ENCODE measurements around the gene EML6.

Gene EML6

DNA sequence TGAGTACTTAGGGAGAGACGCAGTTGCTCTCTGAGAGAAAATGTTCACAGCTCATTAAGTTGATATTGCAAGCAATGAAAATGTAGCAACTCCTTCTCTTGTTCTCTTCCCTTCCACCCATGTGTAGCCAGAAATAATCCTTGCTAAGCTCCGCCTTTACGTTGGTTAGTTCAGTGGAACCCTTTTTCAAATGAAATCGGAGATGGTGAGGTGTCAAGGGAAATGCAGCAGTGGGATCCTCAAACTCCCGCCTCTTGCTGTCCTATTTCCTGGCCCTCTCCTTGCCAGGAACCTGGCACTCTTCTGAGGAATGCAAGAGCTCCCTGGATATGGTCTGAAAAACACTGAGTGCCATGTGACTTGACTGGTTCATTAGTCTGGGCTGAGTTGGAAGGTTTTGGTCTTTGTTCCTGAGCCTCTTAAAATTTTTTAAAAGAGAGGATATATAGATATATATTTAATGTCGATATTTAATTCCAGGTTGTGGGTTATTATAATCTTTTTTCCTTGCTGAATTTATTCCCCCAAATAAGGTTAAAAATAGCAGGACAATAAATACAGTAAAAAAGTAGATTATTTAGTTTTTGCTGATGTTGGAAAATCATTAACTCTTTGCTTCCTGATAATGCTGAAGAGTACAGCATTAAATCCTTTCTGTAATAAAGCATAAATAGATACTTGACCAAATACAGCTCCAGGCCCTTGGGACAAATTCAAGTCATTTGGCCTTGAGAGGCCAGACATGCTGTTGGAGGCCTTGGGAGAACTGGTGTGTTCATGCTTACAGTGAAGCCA is 116.2 kb downstream of the EML6 start:
- TF ChIP-seq TAF1 (IDR thresholded peaks at IDR 0.05; ENCODE audit: borderline replicate concordance, insufficient read depth, low read length): no peak
- TF ChIP-seq FOXP2 (optimal IDR thresholded peaks at IDR 0.05; ENCODE audit: borderline replicate concordance, extremely low read depth, extremely low read length, insufficient read depth): no peak
- no peak for TF ChIP-seq SIN3A (IDR thresholded peaks at IDR 0.05; ENCODE audit: borderline replicate concordance, insufficient read depth, low read length)
- no peak for TF ChIP-seq POLR2AphosphoS5 (IDR thresholded peaks at IDR 0.05; ENCODE audit: low read depth, low read length)
- TF ChIP-seq, protein P1, sequence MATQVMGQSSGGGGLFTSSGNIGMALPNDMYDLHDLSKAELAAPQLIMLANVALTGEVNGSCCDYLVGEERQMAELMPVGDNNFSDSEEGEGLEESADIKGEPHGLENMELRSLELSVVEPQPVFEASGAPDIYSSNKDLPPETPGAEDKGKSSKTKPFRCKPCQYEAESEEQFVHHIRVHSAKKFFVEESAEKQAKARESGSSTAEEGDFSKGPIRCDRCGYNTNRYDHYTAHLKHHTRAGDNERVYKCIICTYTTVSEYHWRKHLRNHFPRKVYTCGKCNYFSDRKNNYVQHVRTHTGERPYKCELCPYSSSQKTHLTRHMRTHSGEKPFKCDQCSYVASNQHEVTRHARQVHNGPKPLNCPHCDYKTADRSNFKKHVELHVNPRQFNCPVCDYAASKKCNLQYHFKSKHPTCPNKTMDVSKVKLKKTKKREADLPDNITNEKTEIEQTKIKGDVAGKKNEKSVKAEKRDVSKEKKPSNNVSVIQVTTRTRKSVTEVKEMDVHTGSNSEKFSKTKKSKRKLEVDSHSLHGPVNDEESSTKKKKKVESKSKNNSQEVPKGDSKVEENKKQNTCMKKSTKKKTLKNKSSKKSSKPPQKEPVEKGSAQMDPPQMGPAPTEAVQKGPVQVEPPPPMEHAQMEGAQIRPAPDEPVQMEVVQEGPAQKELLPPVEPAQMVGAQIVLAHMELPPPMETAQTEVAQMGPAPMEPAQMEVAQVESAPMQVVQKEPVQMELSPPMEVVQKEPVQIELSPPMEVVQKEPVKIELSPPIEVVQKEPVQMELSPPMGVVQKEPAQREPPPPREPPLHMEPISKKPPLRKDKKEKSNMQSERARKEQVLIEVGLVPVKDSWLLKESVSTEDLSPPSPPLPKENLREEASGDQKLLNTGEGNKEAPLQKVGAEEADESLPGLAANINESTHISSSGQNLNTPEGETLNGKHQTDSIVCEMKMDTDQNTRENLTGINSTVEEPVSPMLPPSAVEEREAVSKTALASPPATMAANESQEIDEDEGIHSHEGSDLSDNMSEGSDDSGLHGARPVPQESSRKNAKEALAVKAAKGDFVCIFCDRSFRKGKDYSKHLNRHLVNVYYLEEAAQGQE (IDR thresholded peaks at IDR 0.05; ENCODE audit: insufficient read depth in 1 of 2, low read depth in 2 of 2, low read length in 2 of 2): no peak

DNA sequence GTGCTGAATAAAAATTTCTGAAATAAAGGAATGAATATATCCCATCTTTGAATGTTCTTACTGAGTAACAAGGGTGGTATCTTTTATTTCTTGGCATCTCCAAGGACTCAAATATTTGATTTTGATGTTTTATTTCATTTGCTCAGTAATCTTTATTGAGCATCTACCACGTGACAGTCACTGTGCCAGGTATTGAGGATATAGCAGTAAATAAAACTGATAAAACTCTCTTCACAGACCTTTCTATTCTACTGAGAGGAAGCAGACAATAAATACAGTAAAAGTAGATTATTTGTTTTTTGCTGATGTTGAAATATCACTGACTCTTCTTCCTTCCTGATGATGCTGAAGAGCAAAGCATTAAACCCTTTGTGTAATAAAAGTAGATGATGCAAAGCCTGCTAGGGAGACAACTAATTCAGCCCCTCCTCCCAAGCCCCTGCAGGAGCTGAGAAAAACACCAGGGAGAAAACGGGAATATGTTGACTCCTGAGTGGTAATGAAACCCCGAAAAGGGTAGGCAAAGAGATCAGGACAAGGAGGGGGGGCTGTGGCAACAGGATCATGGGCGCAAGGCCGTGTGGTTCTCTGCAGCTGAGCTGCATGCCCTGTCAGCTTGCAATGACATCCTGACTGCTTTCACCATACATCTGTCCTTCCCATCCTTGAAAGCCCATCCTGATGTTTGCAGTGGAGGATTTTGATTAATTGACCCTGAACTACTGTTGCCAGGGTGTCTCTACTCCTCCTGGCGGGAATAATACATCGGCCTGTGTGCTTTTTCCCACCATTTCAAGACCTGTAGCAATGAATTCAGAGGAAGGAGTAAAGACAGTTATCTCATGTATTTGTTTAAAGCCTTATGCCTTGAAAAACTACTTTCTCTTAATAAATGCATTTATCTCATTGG is 117.4 kb downstream of the EML6 start:
- TF ChIP-seq FOXP2 (optimal IDR thresholded peaks at IDR 0.05; ENCODE audit: borderline replicate concordance, extremely low read depth, extremely low read length, insufficient read depth) (no peak), POLR2AphosphoS5 (IDR thresholded peaks at IDR 0.05; ENCODE audit: low read depth, low read length) (no peak), SIN3A (IDR thresholded peaks at IDR 0.05; ENCODE audit: borderline replicate concordance, insufficient read depth, low read length) (no peak), TAF1 (IDR thresholded peaks at IDR 0.05; ENCODE audit: borderline replicate concordance, insufficient read depth, low read length) (no peak)
- TF ChIP-seq, protein P1 (IDR thresholded peaks at IDR 0.05; ENCODE audit: insufficient read depth in 1 of 2, low read depth in 2 of 2, low read length in 2 of 2): no peak

DNA sequence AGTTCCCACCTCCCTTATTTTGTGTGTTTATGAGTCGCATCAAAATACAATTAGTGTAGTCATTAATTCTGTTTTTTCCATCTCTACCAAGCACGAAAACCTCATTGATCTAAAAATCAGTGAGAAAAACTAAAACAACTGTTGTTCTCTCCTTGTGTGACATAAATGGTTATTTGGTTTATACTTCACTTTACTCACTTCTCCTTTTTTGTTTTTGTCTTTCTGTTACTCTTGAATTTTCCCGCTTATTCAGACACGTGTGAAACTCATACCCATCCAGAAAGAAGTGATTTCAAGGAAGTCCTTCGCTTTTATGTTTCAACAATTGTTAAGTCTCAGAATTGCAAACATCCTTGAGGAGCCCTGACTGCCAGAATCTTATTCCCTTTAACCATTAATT is 121.6 kb downstream of the EML6 start:
- TF ChIP-seq POLR2AphosphoS5 (IDR thresholded peaks at IDR 0.05; ENCODE audit: low read depth, low read length): no peak
- no peak for TF ChIP-seq TAF1 (IDR thresholded peaks at IDR 0.05; ENCODE audit: borderline replicate concordance, insufficient read depth, low read length)
- no peak for TF ChIP-seq FOXP2 (optimal IDR thresholded peaks at IDR 0.05; ENCODE audit: borderline replicate concordance, extremely low read depth, extremely low read length, insufficient read depth)
- TF ChIP-seq SIN3A (IDR thresholded peaks at IDR 0.05; ENCODE audit: borderline replicate concordance, insufficient read depth, low read length): no peak
- TF ChIP-seq, protein P1 (IDR thresholded peaks at IDR 0.05; ENCODE audit: insufficient read depth in 1 of 2, low read depth in 2 of 2, low read length in 2 of 2): no peak

DNA sequence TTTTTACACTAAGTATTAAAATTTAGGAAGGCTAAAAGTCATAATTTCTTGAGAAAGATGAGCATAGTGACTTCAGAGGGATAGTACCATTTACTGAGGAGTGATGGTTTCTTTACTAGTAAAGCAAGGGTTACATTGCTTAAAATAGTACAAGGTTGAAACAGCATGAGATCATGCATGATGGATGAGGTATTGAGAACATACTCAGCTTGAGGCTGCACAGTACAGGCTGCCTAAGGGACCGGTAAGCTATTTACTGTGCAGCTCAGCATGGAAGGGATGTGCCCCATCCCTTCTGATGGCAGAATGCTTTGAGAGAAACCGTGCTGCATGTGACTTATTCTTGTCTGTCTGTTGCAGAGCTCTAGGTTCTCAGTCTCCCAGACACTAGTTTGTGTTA is 122.1 kb downstream of the EML6 start:
- TF ChIP-seq, protein P1 (IDR thresholded peaks at IDR 0.05; ENCODE audit: insufficient read depth in 1 of 2, low read depth in 2 of 2, low read length in 2 of 2): no peak
- TF ChIP-seq FOXP2 (optimal IDR thresholded peaks at IDR 0.05; ENCODE audit: borderline replicate concordance, extremely low read depth, extremely low read length, insufficient read depth) (no peak), TAF1 (IDR thresholded peaks at IDR 0.05; ENCODE audit: borderline replicate concordance, insufficient read depth, low read length) (no peak), POLR2AphosphoS5 (IDR thresholded peaks at IDR 0.05; ENCODE audit: low read depth, low read length) (no peak), SIN3A (IDR thresholded peaks at IDR 0.05; ENCODE audit: borderline replicate concordance, insufficient read depth, low read length) (no peak)
